Pulmonary artery endothelial cell (primary cell): ENCODE results near the gene TRAK1. TPM values are rescaled to one million over a fixed set of nuclear protein-coding genes. Genes with fewer than 3 reads are reported as not detected.

Experiments used
- DNase-seq: peaks from one replicate; pipeline ENCODE4 v3.0.0-alpha.2; 2011; ENCODE audit warnings: low read depth, low spot score
- total RNA-seq: library from RNA; depleted of rRNA; stranded (reverse); fragments of >200 nt; gene quantifications from 2 replicates; pipeline ENCODE4 v1.2.3, GENCODE V29; 2014

Gene TRAK1
- total RNA-seq, 1 donor from 2014 or later, result 41.5 TPM

GRCh38 chr3:42176242-42177034, 85.3 kb downstream of the TRAK1 start:
- DNase-seq, result no peak

GRCh38 chr3:42177068-42177800, 86.1 kb downstream of the TRAK1 start:
- no peak for DNase-seq

GRCh38 chr3:42177801-42178150, 86.6 kb downstream of the TRAK1 start:
- no peak for DNase-seq

- no peak for DNase-seq
These were observed 88.1 kb downstream of the TRAK1 start for GRCh38 chr3:42179110-42179725.

- DNase-seq, result no peak
These were observed 89.7 kb downstream of the TRAK1 start for GRCh38 chr3:42180901-42181300.

- no peak for DNase-seq
These were observed 91.4 kb downstream of the TRAK1 start for GRCh38 chr3:42182555-42182954.

GRCh38 chr3:42183991-42184632, 93.0 kb downstream of the TRAK1 start:
- DNase-seq, result peak; percentile 67

GRCh38 chr3:42184651-42185443, 93.7 kb downstream of the TRAK1 start:
- peak; percentile 43 for DNase-seq

- no peak for DNase-seq
These were observed 96.8 kb downstream of the TRAK1 start for GRCh38 chr3:42187936-42188335.

- DNase-seq, result no peak
These were observed 97.2 kb downstream of the TRAK1 start for GRCh38 chr3:42188376-42188775.

- no peak for DNase-seq
These were observed 97.9 kb downstream of the TRAK1 start for GRCh38 chr3:42189001-42189460.

- no peak for DNase-seq
These were observed 98.6 kb downstream of the TRAK1 start for GRCh38 chr3:42189736-42190135.

- no peak for DNase-seq
These were observed 99.7 kb downstream of the TRAK1 start for GRCh38 chr3:42190701-42191442.

GRCh38 chr3:42191443-42191747, 100.2 kb downstream of the TRAK1 start:
- no peak for DNase-seq

- no peak for DNase-seq
These were observed 101.4 kb downstream of the TRAK1 start for GRCh38 chr3:42192334-42193200.

GRCh38 chr3:42194943-42195510, 103.9 kb downstream of the TRAK1 start:
- no peak for DNase-seq

GRCh38 chr3:42195879-42196330, 104.7 kb downstream of the TRAK1 start:
- no peak for DNase-seq

- DNase-seq, result no peak
These were observed 107.6 kb downstream of the TRAK1 start for GRCh38 chr3:42198709-42199108.

- no peak for DNase-seq
These were observed 111.2 kb downstream of the TRAK1 start for GRCh38 chr3:42202217-42202865.
